Measurements from ENCODE around the gene TTC7B.
A peak's percentile ranks its signal among the peaks of the same experiment; 100 is the strongest.

TTC7B gene

DNA sequence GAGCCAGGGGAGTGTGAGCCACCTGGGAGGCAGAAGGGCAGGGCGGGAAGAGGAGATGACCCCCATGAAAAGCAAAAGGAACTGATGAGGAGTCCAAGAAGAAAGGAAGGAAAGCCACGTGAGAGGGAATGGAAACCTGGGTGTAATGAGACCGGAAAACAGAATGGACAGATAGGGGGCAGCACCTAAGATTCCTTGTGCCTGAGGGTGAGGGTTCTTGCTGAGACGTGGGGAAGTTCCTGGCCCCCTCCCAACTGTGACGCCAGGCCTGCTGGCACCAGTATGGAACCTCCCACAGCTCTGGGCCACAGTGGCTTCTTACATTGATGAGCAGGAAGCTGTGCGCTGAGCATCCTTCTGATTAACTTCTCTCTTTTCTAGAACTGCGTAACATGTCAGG lies 30.8 kb downstream of the TTC7B start:
- Histone ChIP-seq H3K14ac (ENCODE audit: low read length) (no peak overlapping the region), H3K9ac (ENCODE audit: low read depth, low read length, poor library complexity) (no peak overlapping the region), H2AK5ac (ENCODE audit: low read depth, low read length) (no peak overlapping the region), H2BK12ac (ENCODE audit: low read length) (no peak overlapping the region), H4K91ac (ENCODE audit: low read depth, low read length, poor library complexity) (no peak overlapping the region), H2BK120ac (ENCODE audit: low read depth, low read length) (no peak overlapping the region), H2AFZ (ENCODE audit: low read length) (no peak overlapping the region), H2BK15ac (ENCODE audit: low read length) (no peak overlapping the region), H2BK5ac (ENCODE audit: low read length) (no peak overlapping the region), H3K9me3 (replicated peaks in 1 of 2; ENCODE audit: control insufficient read depth in 2 of 2, insufficient read depth in 1 of 2, low read depth in 1 of 2, low read length in 2 of 2) (no peaks in the 10 kb centered on the region), H3K79me1 (ENCODE audit: low read depth, low read length) (no peaks in the 10 kb centered on the region), H3K27me3 (ENCODE audit: control insufficient read depth in 3 of 3, insufficient read depth in 3 of 3, low read depth in 1 of 3, low read length in 3 of 3) (no peaks in the 10 kb centered on the region), H3K4me3 (ENCODE audit: low read length in 2 of 2) (no peak overlapping the region), H3K18ac (ENCODE audit: low read length) (no peak overlapping the region), H3K4me1 (ENCODE audit: control insufficient read depth in 2 of 2, insufficient read depth in 1 of 2, low read depth in 1 of 2, low read length in 2 of 2) (no peaks in the 10 kb centered on the region), H3K4me2 (ENCODE audit: insufficient read depth, low read length, poor library complexity, severe bottlenecking) (no peak overlapping the region), H4K8ac (ENCODE audit: low read depth, low read length) (peak overlapping the region; percentile 97), H3K23ac (ENCODE audit: low read depth, low read length, poor library complexity) (no peak overlapping the region), H3K4ac (ENCODE audit: low read length) (no peak overlapping the region), H3K27ac (replicated peaks; ENCODE audit: low read length) (no peak overlapping the region), H3K36me3 (replicated peaks in 1 of 2; ENCODE audit: control insufficient read depth in 2 of 2, insufficient read depth in 2 of 2, low read length in 2 of 2) (peaks cover 3 to 30% of the 10 kb centered on the region in 2 donors)
- no peak for DNase-seq (ENCODE audit: low spot score)
- WGBS, 2 donors (ENCODE audit: extremely low coverage in 2 of 2, insufficient read length in 2 of 2, insufficient replicate concordance in 1 of 2) = no CpG with 5 or more reads among the region's 7 CpGs

DNA sequence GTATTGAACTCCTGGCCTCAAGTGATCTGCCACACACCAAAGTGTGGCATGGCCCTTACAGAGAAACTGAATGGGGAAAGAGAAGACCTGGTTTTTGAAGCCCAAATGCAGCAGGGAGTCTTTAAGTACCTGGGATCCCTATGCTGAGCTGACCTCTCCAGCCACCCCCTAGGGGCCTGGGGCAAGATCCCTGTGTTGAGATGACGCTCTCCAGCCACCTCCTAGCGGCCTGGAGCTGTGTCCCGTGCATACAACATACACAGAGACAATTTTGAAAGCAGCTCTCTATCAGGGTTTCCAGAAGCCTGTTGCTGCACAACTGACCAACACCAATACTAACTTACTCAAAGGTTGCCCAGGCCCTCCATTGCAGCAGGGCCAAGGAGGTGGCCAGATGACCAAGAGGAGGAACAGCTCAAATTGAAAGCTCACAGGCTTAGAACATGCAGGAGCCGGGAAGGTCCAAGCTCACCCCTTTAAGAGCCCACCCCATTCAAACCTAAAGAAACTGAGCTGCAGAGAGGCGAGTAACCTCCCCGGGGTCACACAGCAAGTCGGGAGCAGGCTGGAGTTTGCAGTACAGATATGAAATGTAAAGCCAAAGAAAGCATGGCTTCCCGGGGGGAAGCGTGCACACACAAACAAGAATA lies 31.5 kb downstream of the TTC7B start:
- H2BK5ac ChIP-seq (ENCODE audit: low read length) = no peak overlapping the region
- no peak overlapping the region for H3K23ac ChIP-seq (ENCODE audit: low read depth, low read length, poor library complexity)
- no peak overlapping the region for H3K18ac ChIP-seq (ENCODE audit: low read length)
- no peak overlapping the region for H3K4ac ChIP-seq (ENCODE audit: low read length)
- no peak overlapping the region for H3K4me2 ChIP-seq (ENCODE audit: insufficient read depth, low read length, poor library complexity, severe bottlenecking)
- no CpG with 5 or more reads among the region's 9 CpGs for WGBS, 2 donors (ENCODE audit: extremely low coverage in 2 of 2, insufficient read length in 2 of 2, insufficient replicate concordance in 1 of 2)
- H2BK12ac ChIP-seq (ENCODE audit: low read length) = no peak overlapping the region
- peaks cover 3 to 34% of the 10 kb centered on the region in 2 donors for H3K36me3 ChIP-seq (replicated peaks in 1 of 2; ENCODE audit: control insufficient read depth in 2 of 2, insufficient read depth in 2 of 2, low read length in 2 of 2)
- no peak overlapping the region for H2BK15ac ChIP-seq (ENCODE audit: low read length)
- H4K8ac ChIP-seq (ENCODE audit: low read depth, low read length) = no peak overlapping the region
- no peak overlapping the region for H3K9ac ChIP-seq (ENCODE audit: low read depth, low read length, poor library complexity)
- H2AFZ ChIP-seq (ENCODE audit: low read length) = no peak overlapping the region
- no peak overlapping the region for H3K27ac ChIP-seq (replicated peaks; ENCODE audit: low read length)
- no peaks in the 10 kb centered on the region for H3K4me1 ChIP-seq (ENCODE audit: control insufficient read depth in 2 of 2, insufficient read depth in 1 of 2, low read depth in 1 of 2, low read length in 2 of 2)
- H2BK120ac ChIP-seq (ENCODE audit: low read depth, low read length) = no peak overlapping the region
- H3K79me1 ChIP-seq (ENCODE audit: low read depth, low read length) = no peaks in the 10 kb centered on the region
- no peak overlapping the region for H3K4me3 ChIP-seq (ENCODE audit: low read length in 2 of 2)
- H3K27me3 ChIP-seq (ENCODE audit: control insufficient read depth in 3 of 3, insufficient read depth in 3 of 3, low read depth in 1 of 3, low read length in 3 of 3) = no peaks in the 10 kb centered on the region
- no peak overlapping the region for H4K91ac ChIP-seq (ENCODE audit: low read depth, low read length, poor library complexity)
- no peak for DNase-seq (ENCODE audit: low spot score)
- H2AK5ac ChIP-seq (ENCODE audit: low read depth, low read length) = no peak overlapping the region
- no peak overlapping the region for H3K14ac ChIP-seq (ENCODE audit: low read length)
- H3K9me3 ChIP-seq (replicated peaks in 1 of 2; ENCODE audit: control insufficient read depth in 2 of 2, insufficient read depth in 1 of 2, low read depth in 1 of 2, low read length in 2 of 2) = no peaks in the 10 kb centered on the region

DNA sequence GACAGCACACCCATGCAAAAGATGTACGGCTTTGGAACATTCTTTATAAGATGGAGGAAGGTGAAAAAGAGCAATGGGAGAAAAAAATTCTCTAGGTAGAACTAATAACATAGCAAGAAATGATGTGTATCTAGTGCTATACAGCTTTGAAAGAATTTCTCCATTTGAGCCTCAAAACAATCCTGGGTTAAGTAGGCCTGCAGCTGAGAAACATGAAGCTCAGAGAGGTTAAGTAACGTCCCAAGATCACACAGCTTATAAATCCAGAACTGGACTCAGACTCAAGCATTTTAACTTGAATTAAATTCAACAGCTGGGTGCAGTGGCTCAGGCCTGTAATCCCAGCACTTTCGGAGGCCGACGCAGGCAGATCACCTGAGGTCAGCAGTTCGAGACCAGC lies 32.9 kb downstream of the TTC7B start:
- H3K27ac ChIP-seq (replicated peaks; ENCODE audit: low read length) = no peak overlapping the region
- H3K27me3 ChIP-seq (ENCODE audit: control insufficient read depth in 3 of 3, insufficient read depth in 3 of 3, low read depth in 1 of 3, low read length in 3 of 3) = no peaks in the 10 kb centered on the region
- no peak overlapping the region for H2AFZ ChIP-seq (ENCODE audit: low read length)
- no peak overlapping the region for H2BK12ac ChIP-seq (ENCODE audit: low read length)
- no peak for DNase-seq (ENCODE audit: low spot score)
- no peaks in the 10 kb centered on the region for H3K79me1 ChIP-seq (ENCODE audit: low read depth, low read length)
- H3K9me3 ChIP-seq (replicated peaks in 1 of 2; ENCODE audit: control insufficient read depth in 2 of 2, insufficient read depth in 1 of 2, low read depth in 1 of 2, low read length in 2 of 2) = no peaks in the 10 kb centered on the region
- peaks cover 3 to 45% of the 10 kb centered on the region in 2 donors for H3K36me3 ChIP-seq (replicated peaks in 1 of 2; ENCODE audit: control insufficient read depth in 2 of 2, insufficient read depth in 2 of 2, low read length in 2 of 2)
- H2BK5ac ChIP-seq (ENCODE audit: low read length) = no peak overlapping the region
- H3K4ac ChIP-seq (ENCODE audit: low read length) = no peak overlapping the region
- WGBS, 2 donors (ENCODE audit: extremely low coverage in 2 of 2, insufficient read length in 2 of 2, insufficient replicate concordance in 1 of 2) = no CpG with 5 or more reads among the region's 6 CpGs
- no peak overlapping the region for H3K18ac ChIP-seq (ENCODE audit: low read length)
- H3K4me1 ChIP-seq (ENCODE audit: control insufficient read depth in 2 of 2, insufficient read depth in 1 of 2, low read depth in 1 of 2, low read length in 2 of 2) = no peaks in the 10 kb centered on the region
- no peak overlapping the region for H4K91ac ChIP-seq (ENCODE audit: low read depth, low read length, poor library complexity)
- no peak overlapping the region for H3K23ac ChIP-seq (ENCODE audit: low read depth, low read length, poor library complexity)
- no peak overlapping the region for H2BK15ac ChIP-seq (ENCODE audit: low read length)
- no peak overlapping the region for H3K14ac ChIP-seq (ENCODE audit: low read length)
- no peak overlapping the region for H3K4me2 ChIP-seq (ENCODE audit: insufficient read depth, low read length, poor library complexity, severe bottlenecking)
- no peak overlapping the region for H4K8ac ChIP-seq (ENCODE audit: low read depth, low read length)
- H2AK5ac ChIP-seq (ENCODE audit: low read depth, low read length) = no peak overlapping the region
- H3K4me3 ChIP-seq (ENCODE audit: low read length in 2 of 2) = no peak overlapping the region
- H2BK120ac ChIP-seq (ENCODE audit: low read depth, low read length) = no peak overlapping the region
- H3K9ac ChIP-seq (ENCODE audit: low read depth, low read length, poor library complexity) = no peak overlapping the region

DNA sequence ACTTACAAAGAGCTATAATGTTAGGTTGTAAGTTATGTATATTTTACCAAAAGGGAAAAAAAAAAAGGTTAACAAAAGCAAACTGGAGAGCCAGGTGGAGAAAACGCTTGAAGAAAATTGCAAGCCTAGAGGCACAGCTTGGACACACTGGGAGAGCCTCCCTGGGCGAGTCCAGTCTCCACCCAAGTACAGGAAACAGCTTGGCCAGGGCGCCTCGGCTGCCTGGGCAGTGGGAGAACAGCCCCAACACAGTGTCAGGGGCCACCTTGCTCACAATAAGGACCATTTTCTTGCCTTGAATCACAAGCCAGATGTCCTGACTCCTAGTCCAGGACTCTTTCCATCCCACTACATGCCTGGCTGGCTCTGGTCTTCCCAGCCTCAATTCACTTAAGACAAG lies 33.3 kb downstream of the TTC7B start:
- no peak overlapping the region for H3K23ac ChIP-seq (ENCODE audit: low read depth, low read length, poor library complexity)
- no peak for DNase-seq (ENCODE audit: low spot score)
- no peak overlapping the region for H3K9ac ChIP-seq (ENCODE audit: low read depth, low read length, poor library complexity)
- peak overlapping the region in 1 of 2 donors; percentile 5 for H3K4me3 ChIP-seq (ENCODE audit: low read length in 2 of 2)
- no peak overlapping the region for H3K14ac ChIP-seq (ENCODE audit: low read length)
- H2BK12ac ChIP-seq (ENCODE audit: low read length) = no peak overlapping the region
- H2AFZ ChIP-seq (ENCODE audit: low read length) = no peak overlapping the region
- H3K4me1 ChIP-seq (ENCODE audit: control insufficient read depth in 2 of 2, insufficient read depth in 1 of 2, low read depth in 1 of 2, low read length in 2 of 2) = no peaks in the 10 kb centered on the region
- no peaks in the 10 kb centered on the region for H3K9me3 ChIP-seq (replicated peaks in 1 of 2; ENCODE audit: control insufficient read depth in 2 of 2, insufficient read depth in 1 of 2, low read depth in 1 of 2, low read length in 2 of 2)
- peaks cover 3 to 48% of the 10 kb centered on the region in 2 donors for H3K36me3 ChIP-seq (replicated peaks in 1 of 2; ENCODE audit: control insufficient read depth in 2 of 2, insufficient read depth in 2 of 2, low read length in 2 of 2)
- no peak overlapping the region for H4K8ac ChIP-seq (ENCODE audit: low read depth, low read length)
- no peak overlapping the region for H3K18ac ChIP-seq (ENCODE audit: low read length)
- H3K27me3 ChIP-seq (ENCODE audit: control insufficient read depth in 3 of 3, insufficient read depth in 3 of 3, low read depth in 1 of 3, low read length in 3 of 3) = no peaks in the 10 kb centered on the region
- no CpG with 5 or more reads among the region's 4 CpGs for WGBS, 2 donors (ENCODE audit: extremely low coverage in 2 of 2, insufficient read length in 2 of 2, insufficient replicate concordance in 1 of 2)
- no peak overlapping the region for H3K4me2 ChIP-seq (ENCODE audit: insufficient read depth, low read length, poor library complexity, severe bottlenecking)
- no peaks in the 10 kb centered on the region for H3K79me1 ChIP-seq (ENCODE audit: low read depth, low read length)
- no peak overlapping the region for H4K91ac ChIP-seq (ENCODE audit: low read depth, low read length, poor library complexity)
- H3K27ac ChIP-seq (replicated peaks; ENCODE audit: low read length) = no peak overlapping the region
- H3K4ac ChIP-seq (ENCODE audit: low read length) = no peak overlapping the region
- no peak overlapping the region for H2AK5ac ChIP-seq (ENCODE audit: low read depth, low read length)
- no peak overlapping the region for H2BK15ac ChIP-seq (ENCODE audit: low read length)
- H2BK5ac ChIP-seq (ENCODE audit: low read length) = no peak overlapping the region
- H2BK120ac ChIP-seq (ENCODE audit: low read depth, low read length) = no peak overlapping the region
